IMR-90 (cell line): Measurements from ENCODE around the gene TRPV4. TPM values are rescaled to one million over a fixed set of nuclear protein-coding genes. Genes with fewer than 3 reads are reported as not detected.

Experiments used
- ATAC-seq: fragments of 200-7000 bp; cut with Tn5 transposase; 2 replicates; pipeline ENCODE4 v1.9.1; 2020; ENCODE audit warnings: low read depth, mild to moderate bottlenecking, moderate library complexity
- BruUV-seq: library from RNA; stranded (reverse); fragments of 400-500 nt; replicated peaks from 2 replicates; lab custom pipeline; 2021; lab: Mats Ljungman, UMichigan
- CTCF ChIA-PET: fragments of 300-600 bp; formaldehyde crosslinking; extraction: SDS; loops from one replicate; lab custom pipeline; 2021; ENCODE audit warnings: antibody characterized with exemption; lab: Yijun Ruan, JAX
- POLR2A ChIA-PET: fragments of 300-600 bp; sonication (Branson Sonifier 250); formaldehyde crosslinking; loops from one replicate; lab custom pipeline; 2022; ENCODE audit warnings: antibody characterized with exemption; ENCODE audit not compliant: unreplicated experiment; lab: Charles Lee
- DNase-seq: peaks from one replicate; pipeline ENCODE4 v3.0.0; 2013
- H2AFZ ChIP-seq: replicated peaks from 2 replicates; pipeline ENCODE3; 2013; ENCODE audit warnings: low read length, mild to moderate bottlenecking; ENCODE audit not compliant: poor library complexity
- H2AK5ac ChIP-seq: 2 replicates; pipeline ENCODE4 v1.6.1; 2013; ENCODE audit warnings: low read depth, low read length, inconsistent platforms
- H2AK9ac ChIP-seq: replicated peaks from 2 replicates; pipeline ENCODE3; 2013; ENCODE audit warnings: mild to moderate bottlenecking, low read depth, low read length, moderate library complexity; ENCODE audit not compliant: poor library complexity
- H2BK120ac ChIP-seq: 2 replicates; pipeline ENCODE4 v1.6.1; 2013; ENCODE audit warnings: low read depth, low read length, inconsistent platforms
- H2BK15ac ChIP-seq: 3 replicates; pipeline ENCODE4 v1.6.1; 2013; ENCODE audit warnings: low read depth, low read length, inconsistent platforms
- H2BK20ac ChIP-seq: 2 replicates; pipeline ENCODE4 v1.6.1; 2013; ENCODE audit warnings: low read depth, mild to moderate bottlenecking, inconsistent platforms, low read length, moderate library complexity
- H2BK5ac ChIP-seq: 2 replicates; pipeline ENCODE4 v1.6.1; 2013; ENCODE audit warnings: mild to moderate bottlenecking, low read depth, low read length, inconsistent platforms; ENCODE audit not compliant: poor library complexity, severe bottlenecking
- H3K14ac ChIP-seq: replicated peaks from 2 replicates; pipeline ENCODE4 v1.6.1; 2013; ENCODE audit warnings: low read depth, low read length, inconsistent platforms
- H3K18ac ChIP-seq: 2 replicates; pipeline ENCODE4 v1.6.1; 2013; ENCODE audit warnings: low read depth, low read length, control low read depth
- H3K23ac ChIP-seq: 2 replicates; pipeline ENCODE4 v1.6.1; 2013; ENCODE audit warnings: low read depth, low read length, inconsistent platforms
- H3K27ac ChIP-seq: 2 replicates; pipeline ENCODE4 v1.5.1; 2013; ENCODE audit warnings: mild to moderate bottlenecking, control low read depth, low read length; ENCODE audit not compliant: insufficient read depth
- H3K27me3 ChIP-seq: 2 replicates; pipeline ENCODE4 v1.6.1; 2013; ENCODE audit warnings: low read length; ENCODE audit not compliant: control insufficient read depth, insufficient read depth
- H3K36me3 ChIP-seq: 2 replicates; pipeline ENCODE4 v1.6.1; 2013; ENCODE audit warnings: low read length, mixed read lengths; ENCODE audit not compliant: control insufficient read depth, insufficient read depth
- H3K4ac ChIP-seq: 2 replicates; pipeline ENCODE4 v1.6.1; 2013; ENCODE audit warnings: low read depth, low read length, inconsistent platforms
- H3K4me1 ChIP-seq: 2 replicates; pipeline ENCODE4 v1.6.1; 2013; ENCODE audit warnings: low read length, mixed read lengths; ENCODE audit not compliant: control insufficient read depth, insufficient read depth
- H3K4me2 ChIP-seq: 2 replicates; pipeline ENCODE4 v1.6.1; 2013; ENCODE audit warnings: low read depth, mild to moderate bottlenecking, control low read depth, low read length, moderate library complexity
- H3K4me3 ChIP-seq: 2 replicates; pipeline ENCODE4 v1.5.1; 2013; ENCODE audit warnings: low read depth, mild to moderate bottlenecking, control low read depth, low read length, moderate library complexity; ENCODE audit not compliant: insufficient read depth
- H3K56ac ChIP-seq: 2 replicates; pipeline ENCODE4 v1.6.1; 2013; ENCODE audit warnings: low read length, inconsistent platforms; ENCODE audit not compliant: insufficient read depth; ENCODE audit errors: extremely low read depth
- H3K79me1 ChIP-seq, 2 experiments: 2 replicates each; pipeline ENCODE4 v1.6.1; 2013; ENCODE audit warnings: low read length in 2 of 2, inconsistent platforms in 1 of 2, low read depth in 1 of 2
- H3K9ac ChIP-seq: 2 replicates; pipeline ENCODE4 v1.6.1; 2013; ENCODE audit warnings: low read depth, low read length, control low read depth
- H3K9me1 ChIP-seq: 2 replicates; pipeline ENCODE4 v1.6.1; 2013; ENCODE audit warnings: low read length, inconsistent platforms; ENCODE audit not compliant: insufficient read depth
- H3K9me3 ChIP-seq: 2 replicates; pipeline ENCODE4 v1.6.1; 2013; ENCODE audit warnings: low read length; ENCODE audit not compliant: control insufficient read depth, insufficient read depth
- H4K20me1 ChIP-seq: 2 replicates; pipeline ENCODE4 v1.6.1; 2013; ENCODE audit warnings: low read length, inconsistent platforms; ENCODE audit not compliant: insufficient read depth
- H4K5ac ChIP-seq: 2 replicates; pipeline ENCODE4 v1.6.1; 2013; ENCODE audit warnings: mild to moderate bottlenecking, low read depth, low read length, control low read depth
- H4K8ac ChIP-seq, 2 experiments: 2 replicates each; pipeline ENCODE4 v1.6.1; 2013; ENCODE audit warnings: low read depth in 2 of 2, low read length in 2 of 2, control low read depth in 1 of 2, inconsistent platforms in 1 of 2
- H4K91ac ChIP-seq: 2 replicates; pipeline ENCODE4 v1.6.1; 2013; ENCODE audit warnings: low read depth, low read length, inconsistent platforms; ENCODE audit not compliant: insufficient read depth
- RFX5 ChIP-seq: IDR thresholded peaks from 2 replicates; pipeline ENCODE4 v1.8.0; 2012; ENCODE audit warnings: low read depth, mild to moderate bottlenecking, low read length, moderate library complexity
- SMC3 ChIP-seq: fragments of 150-350 bp; IDR thresholded peaks from 2 replicates; pipeline ENCODE4 v1.6.1; 2016; ENCODE audit warnings: low read depth, mild to moderate bottlenecking, antibody characterized with exemption, low read length, moderate library complexity
- WGBS, 2 experiments: methylation state at CpG; one replicate each; pipeline versions ENCODE4 v1.1.5 to v1.1.7; 2013; ENCODE audit warnings: missing lambda C conversion rate in 2 of 2; ENCODE audit not compliant: insufficient read length in 1 of 2; ENCODE audit errors: extremely low coverage in 2 of 2; 5-methylcytosine and 5-hydroxymethylcytosine counted together
- dilution Hi-C: fragments of 300-500 bp; cut with HindIII; formaldehyde crosslinking; loops from one replicate; pipeline ENCODE4 v1.14.3; 2018; ENCODE audit warnings: low sequenced_read_pairs; ENCODE audit not compliant: unreplicated experiment
- in situ Hi-C: fragments of 300-500 bp; cut with MboI; formaldehyde crosslinking; loops from 3 replicates; pipeline ENCODE4 v1.14.3; 2019; ENCODE audit warnings: low sequenced_read_pairs, inconsistent platforms, mixed read lengths
- intact Hi-C: fragments of 100-400 bp; cut with micrococcal nuclease; formaldehyde crosslinking; loops from 2 replicates; pipeline ENCODE4 v1.10.0; 2022
- polyA plus RNA-seq, 3 experiments: library from polyadenylated mRNA; depleted of rRNA; stranded (reverse); fragments of >200 nt; gene quantifications; 2 replicates each; pipeline ENCODE4 v1.2.3, GENCODE V29; 2012; ENCODE audit warnings: low replicate concordance in 1 of 3
- total RNA-seq: library from RNA; depleted of rRNA; stranded (reverse); fragments of >200 nt; gene quantifications from 2 replicates; pipeline ENCODE4 v1.2.3, GENCODE V29; 2012

TRPV4 gene
- total and polyA plus RNA-seq, 2 of the 4 experiments (the other 2 are of a cell fraction), result 1.1 to 6.1 TPM

GRCh38 chr12:109753054-109753401 lies 80.2 kb downstream of the TRPV4 start:
- H2BK20ac ChIP-seq, result no peak overlapping the region
- H2AFZ ChIP-seq, result no peak overlapping the region
- no peak overlapping the region for H3K27ac ChIP-seq
- CTCF ChIA-PET, result no interaction called here
- H3K79me1 ChIP-seq, result no peaks in the 10 kb centered on the region
- DNase-seq (no peak), ATAC-seq (no peak)
- TF ChIP-seq SMC3, result no peak
- no peak for TF ChIP-seq RFX5
- dilution Hi-C loops (no loop called here), intact Hi-C loops (no loop called here), in situ Hi-C loops (no loop called here)
- H2BK120ac ChIP-seq, result no peak overlapping the region
- no TSS peak for BruUV-seq
- H3K56ac ChIP-seq, result no peak overlapping the region
- H2BK5ac ChIP-seq, result no peak overlapping the region
- peaks cover 8% of the 10 kb centered on the region; the same call in 1 of the 2 replicates for H3K27me3 ChIP-seq
- H3K18ac ChIP-seq, result no peak overlapping the region
- H3K36me3 ChIP-seq, result no peaks in the 10 kb centered on the region
- no peak overlapping the region for H4K8ac ChIP-seq
- POLR2A ChIA-PET, result no interaction called here
- WGBS, 2 experiments, result no CpG with 5 or more reads among the region's 5 CpGs
- no peak overlapping the region for H4K5ac ChIP-seq
- no peaks in the 10 kb centered on the region for H4K20me1 ChIP-seq
- H2BK15ac ChIP-seq, result no peak overlapping the region
- H4K91ac ChIP-seq, result no peak overlapping the region
- H3K4ac ChIP-seq, result no peak overlapping the region
- H3K9ac ChIP-seq, result no peak overlapping the region
- H3K9me1 ChIP-seq, result no peaks in the 10 kb centered on the region
- H3K23ac ChIP-seq, result no peak overlapping the region
- H3K9me3 ChIP-seq, result no peaks in the 10 kb centered on the region; the same call in 1 of the 2 replicates
- no peak overlapping the region for H3K4me2 ChIP-seq
- no peaks in the 10 kb centered on the region for H3K4me1 ChIP-seq
- no peak overlapping the region for H3K4me3 ChIP-seq
- no peak overlapping the region for H2AK9ac ChIP-seq
- H3K14ac ChIP-seq, result no peak overlapping the region
- no peak overlapping the region for H2AK5ac ChIP-seq
